ENCODE results near the gene MSRB3. TPM values are rescaled to one million over a fixed set of nuclear protein-coding genes. Genes with fewer than 3 reads are reported as not detected.

The MSRB3 gene
- total and polyA plus RNA-seq, 10 of the 15 experiments (the other 5 are each of a cell fraction or from before 2014, with no cell fraction given), result 0.07 to 2.7 (median 1.3) TPM

DNA sequence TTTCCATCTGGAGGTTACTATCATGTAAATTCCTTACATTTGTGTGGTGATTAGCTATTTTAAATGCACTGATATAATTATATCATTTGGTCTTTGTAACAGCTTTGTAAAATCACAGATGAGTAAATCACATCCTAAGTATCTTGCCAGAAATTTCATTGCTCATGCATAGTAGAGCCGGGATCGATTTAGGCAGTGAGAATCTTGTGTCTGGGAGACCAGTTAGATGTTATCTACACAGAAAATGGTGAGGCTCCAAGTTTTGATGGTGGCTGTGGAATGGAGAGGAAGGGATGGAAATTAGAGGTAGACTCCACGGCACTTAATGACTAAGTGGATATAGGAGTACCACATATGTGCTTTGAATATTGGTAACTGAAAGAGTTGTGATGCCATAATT lies 156.3 kb downstream of the MSRB3 start (continued):
- TF ChIP-seq POLR2AphosphoS5 (IDR thresholded peaks at IDR 0.05; ENCODE audit: low read length) (no peak), WRNIP1 (IDR thresholded peaks at IDR 0.05; ENCODE audit: borderline replicate concordance, low read depth, low read length) (no peak)

- FAIRE-seq, result no peak
- Histone ChIP-seq H3K27ac (ENCODE audit: control insufficient read depth, insufficient read depth) (no peak overlapping the region), H3K4me3 (no peak overlapping the region), H3K4me1 (ENCODE audit: control insufficient read depth, insufficient read depth, low read length) (no peaks in the 10 kb centered on the region), H2AFZ (ENCODE audit: control insufficient read depth, low read depth, low read length) (no peak overlapping the region), H3K36me3 (ENCODE audit: control insufficient read depth in 2 of 2, insufficient read depth in 2 of 2, low read length in 1 of 2) (no peaks in the 10 kb centered on the region), H3K9me3 (replicated peaks; ENCODE audit: control insufficient read depth, insufficient read depth, low read length) (no peaks in the 10 kb centered on the region), H3K4me2 (ENCODE audit: control insufficient read depth, insufficient read depth) (no peak overlapping the region), H3K79me2 (ENCODE audit: control insufficient read depth, insufficient read depth, low read length) (no peaks in the 10 kb centered on the region), H4K20me1 (ENCODE audit: control insufficient read depth, insufficient read depth) (no peaks in the 10 kb centered on the region), H3K27me3 (replicated peaks in 1 of 2; ENCODE audit: control insufficient read depth in 2 of 2, insufficient read depth in 2 of 2, low read length in 1 of 2) (no peaks in the 10 kb centered on the region; a peak in 1 of 4 replicates), H3K9ac (ENCODE audit: control insufficient read depth, insufficient read depth, low read length) (no peak overlapping the region)
- 21% methylated on average over 2 of the region's 2 CpGs for WGBS (ENCODE audit: insufficient coverage, insufficient replicate concordance, low lambda C conversion rate, missing lambda C conversion rate)
- in situ Hi-C loops (cut with MboI) (no loop called here), intact Hi-C loops (cut with micrococcal nuclease; ENCODE audit: unreplicated experiment) (no loop called here)
- DNase-seq (ENCODE audit: low read depth, low spot score), result no peak
- POLR2A ChIA-PET, result no interaction called here
- SMC1A ChIA-PET (ENCODE audit: uncharacterized antibody, unreplicated experiment), result interaction anchor here (1.8 kb wide), 1 partner anchor 16 kb away, joined by 5 read pairs; no protein-coding TSS in a partner anchor
- no peak for ATAC-seq
- CTCF ChIA-PET, result no interaction called here
- RAD21 ChIA-PET (ENCODE audit: unreplicated experiment), result no interaction called here
- no TSS peak for BruUV-seq (replicated peaks)
- TF ChIP-seq KDM1A (IDR thresholded peaks at IDR 0.05; ENCODE audit: borderline replicate concordance) (no peak), FOXM1 (IDR thresholded peaks at IDR 0.05; ENCODE audit: low read depth, low read length) (no peak), NFIC (IDR thresholded peaks at IDR 0.05; ENCODE audit: low read depth, low read length) (no peak), PAX5 (IDR thresholded peaks at IDR 0.05; ENCODE audit: borderline replicate concordance, low read depth, low read length) (no peak)
These were observed 164.6 kb downstream of the MSRB3 start for GRCh38 chr12:65443038-65443437.

DNA sequence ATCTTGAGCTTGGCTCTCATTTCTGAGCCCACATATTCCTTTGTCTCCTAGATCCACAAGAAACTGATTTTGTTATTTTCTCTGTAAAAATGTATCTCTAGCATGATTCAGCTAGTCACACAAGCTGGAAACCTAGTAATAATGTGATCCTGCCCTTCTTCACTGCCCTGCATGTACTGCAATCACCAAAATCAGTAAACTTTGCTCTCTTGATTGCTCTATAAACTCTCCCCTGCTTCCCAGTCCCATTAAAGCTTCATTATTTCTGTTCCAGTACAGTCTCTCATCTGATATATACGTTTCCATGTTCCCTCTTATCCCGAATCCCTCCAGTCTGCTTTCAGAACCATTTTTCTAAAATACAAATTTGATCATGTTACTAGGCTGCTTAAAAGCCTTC lies 166.5 kb downstream of the MSRB3 start:
- Histone ChIP-seq H3K9me3 (replicated peaks; ENCODE audit: control insufficient read depth, insufficient read depth, low read length) (no peaks in the 10 kb centered on the region), H3K4me2 (ENCODE audit: control insufficient read depth, insufficient read depth) (no peak overlapping the region), H3K36me3 (ENCODE audit: control insufficient read depth in 2 of 2, insufficient read depth in 2 of 2, low read length in 1 of 2) (no peaks in the 10 kb centered on the region), H2AFZ (ENCODE audit: control insufficient read depth, low read depth, low read length) (no peak overlapping the region), H3K4me3 (no peak overlapping the region), H3K9ac (ENCODE audit: control insufficient read depth, insufficient read depth, low read length) (no peak overlapping the region), H3K4me1 (ENCODE audit: control insufficient read depth, insufficient read depth, low read length) (no peaks in the 10 kb centered on the region), H4K20me1 (ENCODE audit: control insufficient read depth, insufficient read depth) (no peaks in the 10 kb centered on the region), H3K27ac (ENCODE audit: control insufficient read depth, insufficient read depth) (no peak overlapping the region), H3K79me2 (ENCODE audit: control insufficient read depth, insufficient read depth, low read length) (no peaks in the 10 kb centered on the region), H3K27me3 (replicated peaks in 1 of 2; ENCODE audit: control insufficient read depth in 2 of 2, insufficient read depth in 2 of 2, low read length in 1 of 2) (no peaks in the 10 kb centered on the region)
- ATAC-seq (no peak), DNase-seq (ENCODE audit: low read depth, low spot score) (no peak), FAIRE-seq (no peak)
- WGBS (ENCODE audit: insufficient coverage, insufficient replicate concordance, low lambda C conversion rate, missing lambda C conversion rate), result 0% methylated on average over 2 of the region's 2 CpGs
- in situ Hi-C loops (cut with MboI), result no loop called here
- ChIA-PET CTCF (interaction anchor here (0.7 kb wide), 1 partner anchor 1579 kb away, joined by 3 read pairs; no protein-coding TSS in a partner anchor), RAD21 (ENCODE audit: unreplicated experiment) (no interaction called here), SMC1A (ENCODE audit: uncharacterized antibody, unreplicated experiment) (no interaction called here), POLR2A (no interaction called here)
- intact Hi-C loops (cut with micrococcal nuclease; ENCODE audit: unreplicated experiment), result no loop called here
- BruUV-seq (replicated peaks), result no TSS peak
- TF ChIP-seq BACH1 (IDR thresholded peaks at IDR 0.05; ENCODE audit: borderline replicate concordance) (no peak), NFYA (IDR thresholded peaks at IDR 0.05; ENCODE audit: borderline replicate concordance, low read depth, low read length) (no peak), TARDBP (IDR thresholded peaks at IDR 0.05; ENCODE audit: borderline replicate concordance) (no peak), TBL1XR1 (IDR thresholded peaks at IDR 0.05; ENCODE audit: low read depth, low read length) (no peak), TCF3 (IDR thresholded peaks at IDR 0.05; ENCODE audit: borderline replicate concordance, insufficient read depth, low read depth, low read length) (no peak), IRF4 (IDR thresholded peaks at IDR 0.05; ENCODE audit: low read depth, low read length) (no peak), CREB1 (IDR thresholded peaks at IDR 0.05; ENCODE audit: low read depth) (no peak), CHD1 (IDR thresholded peaks at IDR 0.05; ENCODE audit: low read depth, low read length) (no peak)
- TF ChIP-seq, protein P1, sequence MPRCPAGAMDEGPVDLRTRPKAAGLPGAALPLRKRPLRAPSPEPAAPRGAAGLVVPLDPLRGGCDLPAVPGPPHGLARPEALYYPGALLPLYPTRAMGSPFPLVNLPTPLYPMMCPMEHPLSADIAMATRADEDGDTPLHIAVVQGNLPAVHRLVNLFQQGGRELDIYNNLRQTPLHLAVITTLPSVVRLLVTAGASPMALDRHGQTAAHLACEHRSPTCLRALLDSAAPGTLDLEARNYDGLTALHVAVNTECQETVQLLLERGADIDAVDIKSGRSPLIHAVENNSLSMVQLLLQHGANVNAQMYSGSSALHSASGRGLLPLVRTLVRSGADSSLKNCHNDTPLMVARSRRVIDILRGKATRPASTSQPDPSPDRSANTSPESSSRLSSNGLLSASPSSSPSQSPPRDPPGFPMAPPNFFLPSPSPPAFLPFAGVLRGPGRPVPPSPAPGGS (IDR thresholded peaks at IDR 0.05; ENCODE audit: borderline replicate concordance, insufficient read depth, low read depth, low read length, poor library complexity, severe bottlenecking), result no peak

All from GM12878 (cell line).